CD14-positive monocyte (primary cell): Measurements from ENCODE around the gene NSMCE1. TPM values are rescaled to one million over a fixed set of nuclear protein-coding genes. Genes with fewer than 3 reads are reported as not detected.

Experiments used
- DNase-seq, 3 donors: peaks; one replicate each; pipeline ENCODE4 v3.0.0-alpha.2; 2011 to 2022
- H2AFZ ChIP-seq: 2 replicates; pipeline ENCODE4 v1.6.0; 2012; ENCODE audit warnings: mild to moderate bottlenecking, low read depth, low read length, inconsistent platforms; ENCODE audit not compliant: insufficient read depth, poor library complexity, severe bottlenecking
- H3K27ac ChIP-seq, 2 donors: 1 replicate in 1 of 2; 2 replicates in 1 of 2; pipeline ENCODE4 v1.5.1; 2012 to 2013; ENCODE audit warnings: low read length in 2 of 2, control low read depth in 1 of 2, inconsistent platforms in 1 of 2, low read depth in 1 of 2, mild to moderate bottlenecking in 1 of 2
- H3K27me3 ChIP-seq, 2 donors: one replicate each; pipeline versions ENCODE4 v1.6.0 to v1.6.1; 2011 to 2013; ENCODE audit warnings: low read length in 2 of 2; ENCODE audit not compliant: control insufficient read depth in 2 of 2, insufficient read depth in 2 of 2
- H3K36me3 ChIP-seq, 2 donors: replicated peaks in 1 of 2; 1 replicate in 1 of 2; 2 replicates in 1 of 2; pipeline versions ENCODE4 v1.5.1 to v1.6.1; 2012 to 2013; ENCODE audit warnings: low read length in 2 of 2, control low read depth in 1 of 2, inconsistent platforms in 1 of 2, mild to moderate bottlenecking in 1 of 2; ENCODE audit not compliant: insufficient read depth in 2 of 2, control insufficient read depth in 1 of 2
- H3K4me1 ChIP-seq, 2 donors: 1 replicate in 1 of 2; 2 replicates in 1 of 2; pipeline versions ENCODE4 v1.5.1 to v1.6.1; 2012 to 2013; ENCODE audit warnings: low read length in 2 of 2, control low read depth in 1 of 2, inconsistent platforms in 1 of 2, mild to moderate bottlenecking in 1 of 2, moderate library complexity in 1 of 2; ENCODE audit not compliant: insufficient read depth in 2 of 2, control insufficient read depth in 1 of 2
- H3K4me2 ChIP-seq: replicated peaks from 2 replicates; pipeline ENCODE3; 2012; ENCODE audit warnings: low read length, moderate library complexity, mild to moderate bottlenecking; ENCODE audit not compliant: poor library complexity, severe bottlenecking; ENCODE audit errors: extremely low read depth
- H3K4me3 ChIP-seq, 3 experiments: fragments of 200-600 bp in 1 of 3; sonication (generic) in 1 of 3; replicated peaks in 1 of 3; 1 replicate in 2 of 3; 2 replicates in 1 of 3; pipeline ENCODE4 v1.5.1; 2011 to 2013; ENCODE audit warnings: low read length in 3 of 3, mild to moderate bottlenecking in 3 of 3, control low read depth in 2 of 3, low read depth in 2 of 3, inconsistent platforms in 1 of 3, moderate library complexity in 1 of 3
- H3K79me2 ChIP-seq: 2 replicates; pipeline ENCODE4 v1.6.0; 2012; ENCODE audit warnings: mild to moderate bottlenecking, control low read depth, inconsistent platforms, low read length, moderate library complexity; ENCODE audit not compliant: insufficient read depth
- H3K9ac ChIP-seq: 2 replicates; pipeline ENCODE4 v1.6.0; 2017; ENCODE audit warnings: low read length, mild to moderate bottlenecking; ENCODE audit not compliant: insufficient read depth, poor library complexity, severe bottlenecking
- H3K9me3 ChIP-seq, 2 donors: replicated peaks in 1 of 2; 1 replicate in 1 of 2; 2 replicates in 1 of 2; pipeline versions ENCODE4 v1.5.1 to v1.6.1; 2012 to 2013; ENCODE audit warnings: low read length in 2 of 2, control low read depth in 1 of 2; ENCODE audit not compliant: control insufficient read depth in 1 of 2, insufficient read depth in 1 of 2
- H4K20me1 ChIP-seq: 2 replicates; pipeline ENCODE4 v1.6.0; 2012; ENCODE audit warnings: mild to moderate bottlenecking, low read length, control low read depth, moderate library complexity; ENCODE audit not compliant: insufficient read depth
- H3K27ac Mint-ChIP-seq, 7 donors: one replicate each; pipeline ENCODE4 v1.8.0; 2020; ENCODE audit warnings: mild to moderate bottlenecking in 7 of 7, mixed read lengths in 7 of 7, moderate library complexity in 6 of 7, inconsistent platforms in 2 of 7
- H3K27me3 Mint-ChIP-seq, 3 donors: one replicate each; pipeline ENCODE4 v1.8.0; 2021 to 2022; ENCODE audit warnings: low read depth in 3 of 3, mild to moderate bottlenecking in 3 of 3, mixed read lengths in 3 of 3, moderate library complexity in 3 of 3, inconsistent platforms in 1 of 3
- H3K36me3 Mint-ChIP-seq, 2 donors: one replicate each; pipeline ENCODE4 v1.8.0; 2020; ENCODE audit warnings: mixed read lengths in 2 of 2, inconsistent platforms in 1 of 2, mild to moderate bottlenecking in 1 of 2
- H3K4me1 Mint-ChIP-seq: one replicate; pipeline ENCODE4 v1.8.0; 2020; ENCODE audit warnings: mild to moderate bottlenecking, mixed read lengths
- H3K4me3 Mint-ChIP-seq, 2 donors: one replicate each; pipeline ENCODE4 v1.8.0; 2020; ENCODE audit warnings: mild to moderate bottlenecking in 2 of 2, mixed read lengths in 2 of 2, moderate library complexity in 1 of 2
- H3K9me3 Mint-ChIP-seq, 7 donors: one replicate each; pipeline ENCODE4 v1.8.0; 2020 to 2022; ENCODE audit warnings: mixed read lengths in 7 of 7, mild to moderate bottlenecking in 6 of 7, moderate library complexity in 6 of 7, inconsistent platforms in 2 of 7
- WGBS: methylation state at CpG from one replicate; pipeline ENCODE4 v1.1.5; 2013; ENCODE audit warnings: missing lambda C conversion rate; ENCODE audit not compliant: insufficient coverage; 5-methylcytosine and 5-hydroxymethylcytosine counted together
- intact Hi-C, 2 donors: fragments of 100-400 bp; cut with micrococcal nuclease; formaldehyde crosslinking; loops; one replicate each; pipeline versions ENCODE4 v1.15.0 to v1.15.1; 2023
- polyA plus RNA-seq, 3 donors: library from polyadenylated mRNA; depleted of rRNA in 1 of 3; unstranded in 2 of 3; stranded (reverse) in 1 of 3; fragments of 300-500 nt in 2 of 3; fragments of >200 nt in 1 of 3; fragmentation: Illumina TruSeq in 2 of 3; gene quantifications; 1 replicate in 2 of 3; 2 replicates in 1 of 3; pipeline ENCODE4 v1.2.3, GENCODE V29; 2012 to 2021
- TF ChIP-seq, protein P1 (sequence below): fragments of 200-600 bp; IDR thresholded peaks from one replicate; pipeline ENCODE4 v1.8.0; 2022; ENCODE audit warnings: antibody characterized with exemption, mild to moderate bottlenecking

Gene NSMCE1
- polyA plus RNA-seq, 3 donors, result 19.6 to 85.2 (median 82.6) TPM

DNA sequence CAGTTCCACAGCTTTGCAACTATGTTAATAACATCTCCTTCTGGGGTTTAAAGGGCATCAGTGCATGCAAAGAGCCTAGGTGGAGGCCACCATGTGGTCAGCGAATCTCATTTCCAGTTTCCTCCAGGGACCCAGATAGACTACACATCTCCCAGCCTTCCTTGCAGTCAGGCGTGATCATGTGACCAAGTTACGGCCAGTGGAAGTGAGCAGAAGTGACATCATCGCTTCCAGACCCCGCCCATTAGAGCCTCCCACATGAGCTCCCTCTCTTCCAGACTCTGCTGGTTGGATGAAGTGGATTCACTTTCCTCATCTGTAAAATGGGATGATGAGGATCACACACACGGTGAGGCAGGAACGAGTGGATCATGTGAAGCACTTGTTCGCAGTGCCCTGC is 92.7 kb downstream of the NSMCE1 start:
- peaks cover 14% of the 10 kb centered on the region for H3K4me1 Mint-ChIP-seq
- peaks cover 3 to 9% (median 7%) of the 10 kb centered on the region in 7 donors for H3K9me3 Mint-ChIP-seq

More for the DNA sequence above, 92.7 kb downstream of the NSMCE1 start:
- intact Hi-C loops, result loop anchor here in 1 of 2 donors (5.0 kb wide), 1 partner anchor 196 kb away; no protein-coding TSS in a partner anchor
- no peak for DNase-seq
- Histone ChIP-seq H3K4me3 (no peak overlapping the region), H3K4me1 (peaks cover 6 to 14% of the 10 kb centered on the region in 2 donors), H3K9me3 (peaks cover 4 to 5% of the 10 kb centered on the region in 2 donors), H4K20me1 (no peaks in the 10 kb centered on the region), H3K27me3 (peaks cover 3% of the 10 kb centered on the region in 2 donors), H3K9ac (no peak overlapping the region), H3K79me2 (no peaks in the 10 kb centered on the region), H2AFZ (no peak overlapping the region), H3K4me2 (no peak overlapping the region), H3K36me3 (no peaks in the 10 kb centered on the region), H3K27ac (no peak overlapping the region)
- Mint-ChIP-seq H3K27me3 (peaks cover 2 to 13% (median 12%) of the 10 kb centered on the region in 3 donors), H3K27ac (no peak overlapping the region), H3K4me3 (no peak overlapping the region), H3K36me3 (no peaks in the 10 kb centered on the region)
- TF ChIP-seq, protein P1, sequence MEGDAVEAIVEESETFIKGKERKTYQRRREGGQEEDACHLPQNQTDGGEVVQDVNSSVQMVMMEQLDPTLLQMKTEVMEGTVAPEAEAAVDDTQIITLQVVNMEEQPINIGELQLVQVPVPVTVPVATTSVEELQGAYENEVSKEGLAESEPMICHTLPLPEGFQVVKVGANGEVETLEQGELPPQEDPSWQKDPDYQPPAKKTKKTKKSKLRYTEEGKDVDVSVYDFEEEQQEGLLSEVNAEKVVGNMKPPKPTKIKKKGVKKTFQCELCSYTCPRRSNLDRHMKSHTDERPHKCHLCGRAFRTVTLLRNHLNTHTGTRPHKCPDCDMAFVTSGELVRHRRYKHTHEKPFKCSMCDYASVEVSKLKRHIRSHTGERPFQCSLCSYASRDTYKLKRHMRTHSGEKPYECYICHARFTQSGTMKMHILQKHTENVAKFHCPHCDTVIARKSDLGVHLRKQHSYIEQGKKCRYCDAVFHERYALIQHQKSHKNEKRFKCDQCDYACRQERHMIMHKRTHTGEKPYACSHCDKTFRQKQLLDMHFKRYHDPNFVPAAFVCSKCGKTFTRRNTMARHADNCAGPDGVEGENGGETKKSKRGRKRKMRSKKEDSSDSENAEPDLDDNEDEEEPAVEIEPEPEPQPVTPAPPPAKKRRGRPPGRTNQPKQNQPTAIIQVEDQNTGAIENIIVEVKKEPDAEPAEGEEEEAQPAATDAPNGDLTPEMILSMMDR, result no peak
- 100% methylated on average over 2 of the region's 8 CpGs for WGBS

Other genes with a start within 250 kb of the NSMCE1 start
- not detected for gene C16orf82, start 201.8 kb downstream of the NSMCE1 start, polyA plus RNA-seq
- gene KDM8, start 65.2 kb downstream of the NSMCE1 start, polyA plus RNA-seq, result 1 to 10 TPM in 2 of 3 donors, under 1 TPM in 1; 0.40 to 3.3 (median 1.5) TPM
- gene IL4R, start 45.2 kb upstream of the NSMCE1 start, polyA plus RNA-seq, result 10 to 100 TPM; 25.1 to 80.4 (median 35.6) TPM
- gene IL21R, start 133.4 kb upstream of the NSMCE1 start, polyA plus RNA-seq, result 1 to 10 TPM; 1.0 to 1.7 (median 1.4) TPM